GM23338 (cell line): Measurements from ENCODE around the gene PROSER2.

Source experiments
- CREB1 ChIP-seq: fragments of 250-450 bp; sonication (Bioruptor Pico); IDR thresholded peaks from 2 replicates; pipeline ENCODE4 v1.5.0; 2020; ENCODE audit warnings: low read depth, mild to moderate bottlenecking, moderate library complexity
- CTCF ChIP-seq, 2 experiments: fragments of 200-600 bp in 1 of 2; sonication (generic) in 1 of 2; conservative IDR thresholded peaks; 2 replicates each; pipeline versions ENCODE4 v1.5.1 to v1.6.1; 2016 to 2017; ENCODE audit warnings: antibody characterized with exemption in 2 of 2, low read depth in 2 of 2, mild to moderate bottlenecking in 2 of 2, moderate library complexity in 1 of 2
- EZH2phosphoT487 ChIP-seq: fragments of 200-600 bp; sonication (generic); IDR thresholded peaks from one replicate; pipeline ENCODE4 v1.8.1; 2018; ENCODE audit warnings: antibody characterized with exemption; ENCODE audit not compliant: unreplicated experiment
- REST ChIP-seq: IDR thresholded peaks from one replicate; pipeline ENCODE4 v1.6.1; 2018; ENCODE audit warnings: antibody characterized with exemption; ENCODE audit not compliant: unreplicated experiment
- ZNF114 ChIP-seq: fragments of 250-450 bp; sonication (Bioruptor Pico); IDR thresholded peaks from 2 replicates; pipeline ENCODE4 v1.5.0; 2020; ENCODE audit warnings: mild to moderate bottlenecking, moderate library complexity

GRCh38 chr10:11910102-11910501 is 86.9 kb downstream of the PROSER2 start:
- TF ChIP-seq CTCF (conservative IDR thresholded peaks at IDR 0.05; ENCODE audit: low read depth in 2 of 2) (no peak), REST (no peak), EZH2phosphoT487 (no peak), CREB1 (CRISPR knock-in tag) (no peak), ZNF114 (CRISPR knock-in tag) (no peak)
